ENCODE data around the gene RALGPS2. TPM values are rescaled to one million over a fixed set of nuclear protein-coding genes. Genes with fewer than 3 reads are reported as not detected.

Gene RALGPS2
- polyA plus RNA-seq, 3 donors = 2.0 to 4.2 (median 2.3) TPM

DNA sequence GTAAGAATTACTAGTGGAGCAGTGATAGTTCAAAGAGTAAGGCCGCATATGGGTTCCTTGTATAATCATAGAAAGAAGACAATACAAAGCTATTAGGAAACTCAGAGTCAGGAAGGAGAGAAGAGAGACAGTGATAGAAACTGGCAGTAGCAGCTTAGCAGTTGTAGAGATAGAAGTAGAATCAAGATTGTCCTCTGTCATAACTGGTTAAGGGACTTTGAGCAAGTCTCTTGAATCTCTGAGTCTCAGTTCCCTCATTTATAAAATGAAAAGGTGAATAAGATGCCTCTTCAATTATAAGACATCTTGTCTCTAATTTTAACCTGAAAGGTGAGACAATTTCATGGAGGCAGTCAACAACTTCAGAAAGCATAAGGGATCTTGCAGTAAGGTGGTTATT lies 6.5 kb upstream of the RALGPS2 start:
- H3K27me3 ChIP-seq (ENCODE audit: control insufficient read depth in 2 of 2, insufficient read depth in 2 of 2, low read length in 2 of 2) = no peaks in the 10 kb centered on the region
- WGBS (ENCODE audit: insufficient coverage) = no CpG with 5 or more reads among the region's 1 CpG
- peaks cover 0 to 2% (median 0%) of the 10 kb centered on the region in 7 donors for H3K9me3 Mint-ChIP-seq
- H3K4me3 ChIP-seq (replicated peaks in 1 of 3; ENCODE audit: low read depth in 2 of 3, low read length in 3 of 3) = no peak overlapping the region
- no peak overlapping the region for H2AFZ ChIP-seq (ENCODE audit: insufficient read depth, low read depth, low read length, poor library complexity, severe bottlenecking)
- DNase-seq = no peak
- no peaks in the 10 kb centered on the region for H3K9me3 ChIP-seq (replicated peaks in 1 of 2; ENCODE audit: control insufficient read depth in 1 of 2, insufficient read depth in 1 of 2, low read length in 2 of 2)
- no peak overlapping the region for H3K27ac Mint-ChIP-seq
- H3K36me3 Mint-ChIP-seq = no peaks in the 10 kb centered on the region
- intact Hi-C loops (cut with micrococcal nuclease) = no loop called here
- H4K20me1 ChIP-seq (ENCODE audit: insufficient read depth, low read length) = no peaks in the 10 kb centered on the region
- H3K4me1 ChIP-seq (ENCODE audit: control insufficient read depth in 1 of 2, insufficient read depth in 2 of 2, low read length in 2 of 2) = no peaks in the 10 kb centered on the region
- H3K4me1 Mint-ChIP-seq = peaks cover 6% of the 10 kb centered on the region
- no peaks in the 10 kb centered on the region for H3K79me2 ChIP-seq (ENCODE audit: insufficient read depth, low read length)
- TF ChIP-seq, protein P1, sequence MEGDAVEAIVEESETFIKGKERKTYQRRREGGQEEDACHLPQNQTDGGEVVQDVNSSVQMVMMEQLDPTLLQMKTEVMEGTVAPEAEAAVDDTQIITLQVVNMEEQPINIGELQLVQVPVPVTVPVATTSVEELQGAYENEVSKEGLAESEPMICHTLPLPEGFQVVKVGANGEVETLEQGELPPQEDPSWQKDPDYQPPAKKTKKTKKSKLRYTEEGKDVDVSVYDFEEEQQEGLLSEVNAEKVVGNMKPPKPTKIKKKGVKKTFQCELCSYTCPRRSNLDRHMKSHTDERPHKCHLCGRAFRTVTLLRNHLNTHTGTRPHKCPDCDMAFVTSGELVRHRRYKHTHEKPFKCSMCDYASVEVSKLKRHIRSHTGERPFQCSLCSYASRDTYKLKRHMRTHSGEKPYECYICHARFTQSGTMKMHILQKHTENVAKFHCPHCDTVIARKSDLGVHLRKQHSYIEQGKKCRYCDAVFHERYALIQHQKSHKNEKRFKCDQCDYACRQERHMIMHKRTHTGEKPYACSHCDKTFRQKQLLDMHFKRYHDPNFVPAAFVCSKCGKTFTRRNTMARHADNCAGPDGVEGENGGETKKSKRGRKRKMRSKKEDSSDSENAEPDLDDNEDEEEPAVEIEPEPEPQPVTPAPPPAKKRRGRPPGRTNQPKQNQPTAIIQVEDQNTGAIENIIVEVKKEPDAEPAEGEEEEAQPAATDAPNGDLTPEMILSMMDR (IDR thresholded peaks at IDR 0.05) = no peak
- H3K4me3 Mint-ChIP-seq = no peak overlapping the region
- H3K4me2 ChIP-seq (replicated peaks; ENCODE audit: extremely low read depth, low read length, poor library complexity, severe bottlenecking) = no peak overlapping the region
- H3K9ac ChIP-seq (ENCODE audit: insufficient read depth, low read length, poor library complexity, severe bottlenecking) = no peak overlapping the region
- peaks cover 0 to 1% (median 0%) of the 10 kb centered on the region in 3 donors for H3K27me3 Mint-ChIP-seq (ENCODE audit: low read depth in 3 of 3)
- no peaks in the 10 kb centered on the region for H3K36me3 ChIP-seq (replicated peaks in 1 of 2; ENCODE audit: control insufficient read depth in 1 of 2, insufficient read depth in 2 of 2, low read length in 2 of 2)
- H3K27ac ChIP-seq (ENCODE audit: low read depth in 1 of 2, low read length in 2 of 2) = no peak overlapping the region

DNA sequence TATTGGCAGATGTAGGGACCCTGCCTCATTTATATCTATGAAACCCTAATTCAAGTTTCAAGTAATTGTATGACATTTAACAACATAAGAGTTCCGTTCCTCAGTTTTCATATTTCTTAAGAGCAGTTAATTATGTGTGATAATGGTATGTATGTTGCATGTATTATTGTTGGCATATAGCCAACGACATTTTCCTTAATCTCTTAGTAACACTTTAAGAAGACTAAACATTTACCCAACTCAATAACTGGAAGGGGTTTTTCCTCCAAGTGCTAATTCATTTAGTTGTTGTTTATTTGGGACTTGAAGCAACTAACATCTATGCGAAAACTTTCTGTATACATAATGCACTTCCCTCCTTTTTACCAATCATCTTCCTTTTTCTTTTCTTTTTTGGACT lies 1.5 kb upstream of the RALGPS2 start:
- intact Hi-C loops (cut with micrococcal nuclease) = no loop called here
- peaks cover 8 to 15% of the 10 kb centered on the region in 2 donors for H3K4me1 ChIP-seq (ENCODE audit: control insufficient read depth in 1 of 2, insufficient read depth in 2 of 2, low read length in 2 of 2)
- H3K4me2 ChIP-seq (replicated peaks; ENCODE audit: extremely low read depth, low read length, poor library complexity, severe bottlenecking) = no peak overlapping the region

More for the DNA sequence above, 1.5 kb upstream of the RALGPS2 start:
- Mint-ChIP-seq H3K4me1 (peaks cover 16% of the 10 kb centered on the region), H3K27ac (no peak overlapping the region), H3K27me3 (ENCODE audit: low read depth in 3 of 3) (peaks cover 0 to 4% (median 2%) of the 10 kb centered on the region in 3 donors), H3K9me3 (peaks cover 0 to 2% (median 0%) of the 10 kb centered on the region in 7 donors), H3K36me3 (no peaks in the 10 kb centered on the region), H3K4me3 (no peak overlapping the region)
- TF ChIP-seq, protein P1 (IDR thresholded peaks at IDR 0.05) = no peak
- Histone ChIP-seq H3K27me3 (ENCODE audit: control insufficient read depth in 2 of 2, insufficient read depth in 2 of 2, low read length in 2 of 2) (no peaks in the 10 kb centered on the region), H3K9me3 (replicated peaks in 1 of 2; ENCODE audit: control insufficient read depth in 1 of 2, insufficient read depth in 1 of 2, low read length in 2 of 2) (no peaks in the 10 kb centered on the region), H3K9ac (ENCODE audit: insufficient read depth, low read length, poor library complexity, severe bottlenecking) (no peak overlapping the region), H3K36me3 (replicated peaks in 1 of 2; ENCODE audit: control insufficient read depth in 1 of 2, insufficient read depth in 2 of 2, low read length in 2 of 2) (no peaks in the 10 kb centered on the region), H3K4me3 (replicated peaks in 1 of 3; ENCODE audit: low read depth in 2 of 3, low read length in 3 of 3) (no peak overlapping the region), H2AFZ (ENCODE audit: insufficient read depth, low read depth, low read length, poor library complexity, severe bottlenecking) (no peak overlapping the region), H3K79me2 (ENCODE audit: insufficient read depth, low read length) (no peaks in the 10 kb centered on the region), H3K27ac (ENCODE audit: low read depth in 1 of 2, low read length in 2 of 2) (no peak overlapping the region), H4K20me1 (ENCODE audit: insufficient read depth, low read length) (no peaks in the 10 kb centered on the region)
- WGBS (ENCODE audit: insufficient coverage) = no CpG with 5 or more reads among the region's 3 CpGs
- no peak for DNase-seq
